H4 (cell line): Measurements from ENCODE around the gene ATF3. TPM values are rescaled to one million over a fixed set of nuclear protein-coding genes. Genes with fewer than 3 reads are reported as not detected.

Experiments
- DNase-seq: peaks from one replicate; pipeline ENCODE4 v3.0.0-alpha.2; 2015; ENCODE audit warnings: low spot score
- total RNA-seq: library from RNA; depleted of rRNA; stranded (reverse); fragments of >200 nt; shearing (Covaris generic); gene quantifications from 2 replicates; pipeline ENCODE4 v1.2.3, GENCODE V29; 2014

Gene ATF3
- total RNA-seq, 1 experiment from 2014 or later, result 9.1 TPM

GRCh38 chr1:212607913-212608391 is 609 bp upstream of the ATF3 start:
- no peak for DNase-seq

- no peak for DNase-seq
These were observed 569 bp downstream of the ATF3 start for GRCh38 chr1:212608959-212609700.

- no peak for DNase-seq
These were observed 1.4 kb downstream of the ATF3 start for GRCh38 chr1:212609701-212610574.

- no peak for DNase-seq
These were observed 2.0 kb downstream of the ATF3 start for GRCh38 chr1:212610575-212610967.

- no peak for DNase-seq
These were observed 2.7 kb downstream of the ATF3 start for GRCh38 chr1:212611000-212611948.

GRCh38 chr1:212612041-212612961 is 3.7 kb downstream of the ATF3 start:
- no peak for DNase-seq

GRCh38 chr1:212613440-212614335 is 5.1 kb downstream of the ATF3 start:
- no peak for DNase-seq

- no peak for DNase-seq
These were observed 6.1 kb downstream of the ATF3 start for GRCh38 chr1:212614453-212615200.

- no peak for DNase-seq
These were observed 6.6 kb downstream of the ATF3 start for GRCh38 chr1:212615201-212615470.

- DNase-seq, result no peak
These were observed 10.1 kb downstream of the ATF3 start for GRCh38 chr1:212618466-212619210.

- no peak for DNase-seq
These were observed 11.7 kb downstream of the ATF3 start for GRCh38 chr1:212620293-212620692.

- no peak for DNase-seq
These were observed 12.7 kb downstream of the ATF3 start for GRCh38 chr1:212621043-212621948.

GRCh38 chr1:212621949-212622305 is 13.4 kb downstream of the ATF3 start:
- no peak for DNase-seq

GRCh38 chr1:212622467-212622866 is 13.9 kb downstream of the ATF3 start:
- DNase-seq, result no peak

GRCh38 chr1:212622906-212623305 is 14.3 kb downstream of the ATF3 start:
- DNase-seq, result no peak

GRCh38 chr1:212623603-212624002 is 15.0 kb downstream of the ATF3 start:
- no peak for DNase-seq

- DNase-seq, result no peak
These were observed 16.5 kb downstream of the ATF3 start for GRCh38 chr1:212624976-212625501.
